Neural crest cell (in vitro differentiated cells): ENCODE data around the gene TPGS1. TPM values are rescaled to one million over a fixed set of nuclear protein-coding genes. Genes with fewer than 3 reads are reported as not detected.

ENCODE experiments used
- DNase-seq: peaks from one replicate; pipeline ENCODE4 v3.0.0; 2021; ENCODE audit warnings: low read depth, mixed read lengths, low spot score
- H3K27ac Mint-ChIP-seq: one replicate; pipeline ENCODE4 v1.8.0; 2021; ENCODE audit warnings: mild to moderate bottlenecking, mixed read lengths; ENCODE audit not compliant: unreplicated experiment
- H3K27me3 Mint-ChIP-seq: 2 replicates; pipeline ENCODE4 v1.8.0; 2021; ENCODE audit warnings: low read depth, mild to moderate bottlenecking, mixed read lengths
- H3K36me3 Mint-ChIP-seq: 2 replicates; pipeline ENCODE4 v1.8.0; 2021; ENCODE audit warnings: low read depth, mild to moderate bottlenecking, mixed read lengths
- H3K4me1 Mint-ChIP-seq: 2 replicates; pipeline ENCODE4 v1.8.0; 2021; ENCODE audit warnings: mixed read lengths
- H3K4me3 Mint-ChIP-seq: one replicate; pipeline ENCODE4 v1.8.0; 2021; ENCODE audit warnings: mild to moderate bottlenecking, mixed read lengths
- H3K9me3 Mint-ChIP-seq: 2 replicates; pipeline ENCODE4 v1.8.0; 2021; ENCODE audit warnings: mixed read lengths
- long read RNA-seq: library from polyadenylated mRNA; unstranded; transcript quantifications from one replicate; pipeline ENCODE4 v2.0.0, GENCODE V29; 2020
- total RNA-seq: library from RNA; stranded (reverse); gene quantifications from 2 replicates; pipeline ENCODE4 v1.2.1, GENCODE V29; 2021
- TF ChIP-seq, protein P1 (sequence below): fragments of 200-600 bp; sonication (generic); conservative IDR thresholded peaks from 2 replicates; pipeline ENCODE4 v1.5.0; 2021; ENCODE audit warnings: antibody characterized with exemption, mild to moderate bottlenecking

Gene TPGS1, protein sequence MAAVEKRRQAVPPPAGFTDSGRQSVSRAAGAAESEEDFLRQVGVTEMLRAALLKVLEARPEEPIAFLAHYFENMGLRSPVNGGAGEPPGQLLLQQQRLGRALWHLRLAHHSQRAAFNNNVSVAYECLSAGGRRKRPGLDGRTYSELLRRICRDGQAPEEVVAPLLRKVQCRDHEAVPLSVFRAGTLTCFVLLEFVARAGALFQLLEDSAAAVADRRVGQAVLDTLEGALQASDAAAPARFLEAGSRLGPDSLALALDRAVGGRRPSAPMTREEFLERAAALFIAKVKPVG
- total RNA-seq = 22.3 TPM in 2 replicates
- long read RNA-seq = 0 reads

DNA sequence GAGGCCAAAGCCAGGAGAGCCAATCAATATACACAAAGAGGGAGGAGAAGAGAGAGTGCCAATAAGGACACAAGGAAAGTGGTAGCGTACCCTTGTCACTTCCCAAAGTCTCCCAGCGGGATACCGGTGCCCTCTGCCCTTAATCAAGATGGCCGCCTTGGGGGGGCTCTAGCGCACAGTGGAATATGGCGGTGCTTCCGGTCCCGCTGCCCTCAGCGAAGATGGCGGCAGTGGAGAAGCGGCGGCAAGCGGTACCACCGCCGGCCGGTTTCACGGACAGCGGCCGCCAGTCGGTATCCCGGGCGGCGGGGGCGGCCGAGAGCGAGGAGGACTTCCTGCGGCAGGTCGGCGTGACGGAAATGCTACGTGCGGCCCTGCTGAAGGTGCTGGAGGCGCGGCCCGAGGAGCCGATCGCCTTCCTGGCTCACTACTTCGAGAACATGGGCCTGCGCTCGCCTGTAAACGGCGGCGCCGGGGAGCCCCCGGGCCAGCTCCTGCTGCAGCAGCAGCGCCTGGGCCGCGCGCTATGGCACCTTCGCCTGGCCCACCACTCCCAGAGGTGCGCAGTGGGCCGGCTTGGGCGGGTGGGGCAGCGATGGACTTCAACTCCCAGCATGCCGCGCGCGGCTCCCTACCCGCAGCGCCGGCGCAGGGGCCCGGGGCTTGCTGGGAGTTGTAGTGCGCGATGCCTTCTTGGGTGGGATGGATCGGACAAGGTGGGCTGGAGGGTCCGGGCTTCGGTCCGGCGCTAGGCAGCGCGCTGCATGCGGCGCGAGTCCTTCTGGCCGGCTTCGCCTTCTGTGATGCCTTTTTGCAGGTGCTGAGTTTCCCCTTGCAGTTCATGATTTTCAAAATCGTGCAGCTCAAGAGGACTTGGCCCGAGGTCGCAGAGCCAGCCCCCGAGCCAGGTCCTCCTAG is at the start of gene TPGS1:
TPGS1 (plus strand) TSS at position 212 of the 918 bp plus-strand sequence; CDS start at position 222, 10 bp downstream.
- peak within 1 kb of the TSS; percentile 94 for H3K4me3 Mint-ChIP-seq
- peak; percentile 88 for DNase-seq
- H3K27ac Mint-ChIP-seq = peak within 1 kb of the TSS; percentile 99
- H3K9me3 Mint-ChIP-seq = no peaks in the 10 kb centered on the region
- peaks cover 9% of the 10 kb centered on the region for H3K27me3 Mint-ChIP-seq
- H3K4me1 Mint-ChIP-seq = peaks cover 29% of the 10 kb centered on the region
- H3K36me3 Mint-ChIP-seq = peaks cover 2% of the 10 kb centered on the region
- TF ChIP-seq, protein P1, sequence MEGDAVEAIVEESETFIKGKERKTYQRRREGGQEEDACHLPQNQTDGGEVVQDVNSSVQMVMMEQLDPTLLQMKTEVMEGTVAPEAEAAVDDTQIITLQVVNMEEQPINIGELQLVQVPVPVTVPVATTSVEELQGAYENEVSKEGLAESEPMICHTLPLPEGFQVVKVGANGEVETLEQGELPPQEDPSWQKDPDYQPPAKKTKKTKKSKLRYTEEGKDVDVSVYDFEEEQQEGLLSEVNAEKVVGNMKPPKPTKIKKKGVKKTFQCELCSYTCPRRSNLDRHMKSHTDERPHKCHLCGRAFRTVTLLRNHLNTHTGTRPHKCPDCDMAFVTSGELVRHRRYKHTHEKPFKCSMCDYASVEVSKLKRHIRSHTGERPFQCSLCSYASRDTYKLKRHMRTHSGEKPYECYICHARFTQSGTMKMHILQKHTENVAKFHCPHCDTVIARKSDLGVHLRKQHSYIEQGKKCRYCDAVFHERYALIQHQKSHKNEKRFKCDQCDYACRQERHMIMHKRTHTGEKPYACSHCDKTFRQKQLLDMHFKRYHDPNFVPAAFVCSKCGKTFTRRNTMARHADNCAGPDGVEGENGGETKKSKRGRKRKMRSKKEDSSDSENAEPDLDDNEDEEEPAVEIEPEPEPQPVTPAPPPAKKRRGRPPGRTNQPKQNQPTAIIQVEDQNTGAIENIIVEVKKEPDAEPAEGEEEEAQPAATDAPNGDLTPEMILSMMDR = no peak

DNA sequence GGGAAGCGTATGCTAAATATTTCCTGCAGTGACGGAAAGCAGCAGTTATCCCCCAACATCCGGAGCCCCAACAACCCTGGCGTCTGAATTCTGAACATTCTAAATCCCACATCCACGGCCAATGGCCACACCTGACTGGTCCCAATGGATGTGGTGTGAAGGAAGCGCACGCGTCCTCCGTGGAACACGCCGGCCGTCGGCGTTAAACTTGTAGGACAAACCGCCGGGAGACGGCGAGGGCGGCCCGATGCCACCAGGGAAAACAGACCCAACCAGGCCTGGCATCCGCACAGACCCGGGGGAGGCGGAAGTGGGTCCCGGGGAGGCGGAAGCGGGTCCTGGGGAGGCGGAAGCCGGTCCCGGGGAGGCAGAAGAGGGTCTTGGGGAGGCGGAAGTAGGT is 49.7 kb upstream of the TPGS1 start:
- H3K27me3 Mint-ChIP-seq = peaks cover 17% of the 10 kb centered on the region
- no peaks in the 10 kb centered on the region for H3K36me3 Mint-ChIP-seq
- no peak for DNase-seq
- H3K27ac Mint-ChIP-seq = no peak overlapping the region
- TF ChIP-seq, protein P1 = no peak
- H3K4me3 Mint-ChIP-seq = peak overlapping the region; percentile 49
- peaks cover 10% of the 10 kb centered on the region for H3K4me1 Mint-ChIP-seq
- H3K9me3 Mint-ChIP-seq = no peaks in the 10 kb centered on the region

DNA sequence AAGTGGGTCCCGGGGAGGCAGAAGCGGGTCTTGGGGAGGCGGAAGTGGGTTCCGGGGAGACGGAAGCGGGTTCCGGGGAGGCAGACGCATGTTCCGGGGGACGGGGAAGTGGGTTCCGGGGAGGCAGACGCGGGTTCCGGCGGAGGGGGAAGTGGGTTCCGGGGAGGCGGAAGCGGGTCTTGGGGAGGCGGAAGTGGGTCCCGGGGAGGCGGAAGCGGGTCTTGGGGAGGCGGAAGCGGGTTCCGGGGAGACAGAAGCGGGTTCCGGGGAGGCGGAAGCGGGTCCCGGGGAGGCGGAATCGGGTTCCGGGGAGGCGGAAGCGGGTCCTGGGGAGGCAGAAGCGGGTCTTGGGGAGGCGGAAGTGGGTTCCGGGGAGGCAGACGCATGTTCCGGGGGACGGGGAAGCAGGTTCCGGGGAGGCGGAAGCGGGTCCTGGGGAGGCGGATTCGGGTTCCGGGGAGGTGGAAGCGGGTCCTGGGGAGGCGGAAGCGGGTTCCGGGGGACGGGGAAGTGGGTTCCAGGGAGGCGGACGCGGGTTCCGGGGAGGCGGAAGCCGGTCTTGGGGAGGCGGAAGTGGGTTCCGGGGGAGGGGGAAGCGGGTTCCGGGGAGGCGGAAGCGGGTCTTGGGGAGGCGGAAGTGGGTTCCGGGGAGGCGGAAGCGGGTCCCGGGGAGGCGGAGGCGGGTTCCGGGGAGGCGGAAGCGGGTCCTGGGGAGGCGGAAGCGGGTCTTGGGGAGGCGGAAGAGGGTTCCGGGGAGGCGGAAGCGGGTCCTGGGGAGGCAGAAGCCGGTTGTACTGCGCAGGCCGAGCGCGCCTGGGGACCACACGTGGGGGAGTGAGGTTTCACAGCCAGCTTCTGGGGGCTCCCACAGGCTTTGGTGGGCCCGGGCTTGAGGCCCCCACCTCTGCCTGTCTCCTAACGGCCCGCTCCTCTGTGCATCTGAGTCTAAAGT is 48.9 kb upstream of the TPGS1 start:
- peaks cover 10% of the 10 kb centered on the region for H3K4me1 Mint-ChIP-seq
- TF ChIP-seq, protein P1 = no peak
- no peaks in the 10 kb centered on the region for H3K36me3 Mint-ChIP-seq
- H3K9me3 Mint-ChIP-seq = no peaks in the 10 kb centered on the region
- no peak for DNase-seq
- no peak overlapping the region for H3K27ac Mint-ChIP-seq
- H3K27me3 Mint-ChIP-seq = peaks cover 19% of the 10 kb centered on the region
- H3K4me3 Mint-ChIP-seq = no peak overlapping the region

DNA sequence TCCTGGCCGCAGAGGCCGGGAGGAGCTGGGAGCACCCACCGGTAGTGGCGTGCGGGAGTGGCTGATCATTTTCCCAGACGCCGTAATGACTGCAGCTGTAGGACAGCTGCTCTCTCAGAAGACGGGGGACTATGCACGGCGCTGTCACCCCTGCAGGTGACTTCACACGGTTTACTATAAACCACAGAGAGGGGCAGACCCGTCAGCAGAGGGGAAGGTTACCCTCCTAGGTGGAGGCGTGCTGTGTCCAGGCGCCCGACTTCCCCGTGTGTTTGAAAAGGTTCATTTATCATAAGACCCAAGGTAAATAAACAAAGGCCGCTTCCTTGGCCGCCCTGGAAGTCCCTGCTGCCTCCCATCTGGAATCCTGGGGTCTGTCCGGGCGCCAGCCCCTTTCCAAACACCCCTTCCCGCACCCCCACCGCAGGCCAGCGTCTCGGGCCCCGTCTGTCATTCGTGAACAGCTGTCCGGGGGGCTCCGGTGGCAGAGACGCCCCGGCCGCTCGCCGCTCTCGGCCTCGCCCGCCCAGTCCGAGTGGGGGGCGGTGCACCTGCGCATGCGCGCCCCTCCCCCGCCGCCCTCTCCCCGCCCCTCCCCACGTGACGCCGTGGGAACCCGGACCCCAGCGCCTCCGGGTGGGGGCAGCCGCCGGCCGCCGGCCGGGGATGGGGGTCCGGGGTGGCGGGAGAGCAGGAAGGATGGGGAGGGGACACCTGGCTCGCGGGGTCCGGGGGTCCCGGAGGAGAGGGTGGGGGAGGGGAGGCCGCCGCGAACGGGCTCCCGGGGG is 47.4 kb upstream of the TPGS1 start:
- peaks cover 2% of the 10 kb centered on the region for H3K9me3 Mint-ChIP-seq
- H3K4me3 Mint-ChIP-seq = peak overlapping the region; percentile 95

More for the DNA sequence above, 47.4 kb upstream of the TPGS1 start:
- peak; percentile 63 for DNase-seq
- TF ChIP-seq, protein P1 = no peak
- Mint-ChIP-seq H3K27me3 (peaks cover 19% of the 10 kb centered on the region), H3K36me3 (no peaks in the 10 kb centered on the region), H3K4me1 (peaks cover 10% of the 10 kb centered on the region), H3K27ac (peak overlapping the region; percentile 95)
